Measurements from ENCODE around the gene NBAS. TPM values are rescaled to one million over a fixed set of nuclear protein-coding genes. Genes with fewer than 3 reads are reported as not detected.

Gene NBAS
- total and polyA plus RNA-seq, 7 donors = 19.5 to 52.8 (median 27.0) TPM

DNA sequence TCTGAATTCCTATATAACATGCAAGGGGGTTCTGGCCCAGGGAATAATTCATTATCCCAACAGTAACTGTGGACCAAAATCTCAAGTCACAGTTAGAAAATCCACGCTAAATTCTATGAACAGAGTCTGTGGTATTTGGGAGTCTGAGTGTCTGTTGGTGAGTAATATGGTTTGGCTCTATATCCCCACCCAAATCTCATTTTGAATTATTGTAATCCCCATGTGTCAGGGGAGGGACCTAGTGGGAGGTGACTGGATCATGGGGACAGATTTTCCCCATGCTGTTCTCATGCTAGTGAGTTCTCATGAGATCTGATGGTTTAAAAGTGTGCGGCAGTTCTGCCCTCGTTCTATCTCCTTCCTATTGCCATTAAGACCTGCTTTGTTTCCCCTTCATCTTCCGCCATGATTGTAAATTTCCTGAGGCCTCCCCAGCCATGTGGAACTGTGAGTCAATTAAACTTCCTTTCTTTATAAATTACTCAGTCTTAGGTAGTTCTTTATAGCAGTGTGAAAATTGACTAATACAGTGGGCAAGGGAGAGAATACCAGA lies 68.3 kb downstream of the NBAS start:
- TF ChIP-seq, protein P1, sequence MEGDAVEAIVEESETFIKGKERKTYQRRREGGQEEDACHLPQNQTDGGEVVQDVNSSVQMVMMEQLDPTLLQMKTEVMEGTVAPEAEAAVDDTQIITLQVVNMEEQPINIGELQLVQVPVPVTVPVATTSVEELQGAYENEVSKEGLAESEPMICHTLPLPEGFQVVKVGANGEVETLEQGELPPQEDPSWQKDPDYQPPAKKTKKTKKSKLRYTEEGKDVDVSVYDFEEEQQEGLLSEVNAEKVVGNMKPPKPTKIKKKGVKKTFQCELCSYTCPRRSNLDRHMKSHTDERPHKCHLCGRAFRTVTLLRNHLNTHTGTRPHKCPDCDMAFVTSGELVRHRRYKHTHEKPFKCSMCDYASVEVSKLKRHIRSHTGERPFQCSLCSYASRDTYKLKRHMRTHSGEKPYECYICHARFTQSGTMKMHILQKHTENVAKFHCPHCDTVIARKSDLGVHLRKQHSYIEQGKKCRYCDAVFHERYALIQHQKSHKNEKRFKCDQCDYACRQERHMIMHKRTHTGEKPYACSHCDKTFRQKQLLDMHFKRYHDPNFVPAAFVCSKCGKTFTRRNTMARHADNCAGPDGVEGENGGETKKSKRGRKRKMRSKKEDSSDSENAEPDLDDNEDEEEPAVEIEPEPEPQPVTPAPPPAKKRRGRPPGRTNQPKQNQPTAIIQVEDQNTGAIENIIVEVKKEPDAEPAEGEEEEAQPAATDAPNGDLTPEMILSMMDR (IDR thresholded peaks at IDR 0.05) = no peak
- Histone ChIP-seq H3K27ac (no peak overlapping the region), H3K9me3 (no peaks in the 10 kb centered on the region), H3K4me1 (no peaks in the 10 kb centered on the region), H3K4me3 (no peak overlapping the region), H3K27me3 (ENCODE audit: insufficient read depth in 3 of 3, low read length in 2 of 3) (no peaks in the 10 kb centered on the region), H3K36me3 (ENCODE audit: insufficient read depth in 1 of 2, low read depth in 1 of 2) (peaks cover 0 to 15% of the 10 kb centered on the region in 2 donors)
- DNase-seq = no peak
- ATAC-seq = no peak
- WGBS, 3 donors = 85 to 92% (median 92%) methylated on average over 4 of the region's 4 CpGs
- intact Hi-C loops (cut with DNase I) = no loop called here

DNA sequence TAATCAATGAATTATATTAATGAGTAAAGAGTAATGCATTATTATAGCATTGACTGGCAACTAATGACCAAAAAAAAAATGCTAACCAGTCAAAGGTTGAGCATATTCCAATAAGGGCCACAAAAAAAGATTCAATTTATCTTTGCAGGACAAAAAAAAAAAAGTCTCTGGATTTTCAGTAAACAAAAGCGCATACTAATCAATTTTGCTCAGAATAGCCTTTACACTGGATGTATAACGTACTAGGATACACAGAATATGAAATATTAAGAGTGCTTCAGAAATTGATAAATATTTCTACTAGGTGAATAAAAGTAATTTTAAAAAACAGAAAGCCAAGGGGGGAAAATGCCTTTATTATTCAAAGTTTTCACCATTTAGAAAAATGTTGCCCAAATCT lies 74.4 kb downstream of the NBAS start:
- Histone ChIP-seq H3K27ac (no peak overlapping the region), H3K36me3 (ENCODE audit: insufficient read depth in 1 of 2, low read depth in 1 of 2) (peaks cover 0 to 61% of the 10 kb centered on the region in 2 donors), H3K4me3 (no peak overlapping the region), H3K9me3 (no peaks in the 10 kb centered on the region), H3K27me3 (ENCODE audit: insufficient read depth in 3 of 3, low read length in 2 of 3) (no peaks in the 10 kb centered on the region), H3K4me1 (no peaks in the 10 kb centered on the region)
- ATAC-seq = no peak
- TF ChIP-seq, protein P1 (IDR thresholded peaks at IDR 0.05) = no peak
- intact Hi-C loops (cut with DNase I) = no loop called here
- 98 to 100% (median 99%) methylated on average over 2 of the region's 2 CpGs for WGBS, 3 donors
- no peak for DNase-seq

DNA sequence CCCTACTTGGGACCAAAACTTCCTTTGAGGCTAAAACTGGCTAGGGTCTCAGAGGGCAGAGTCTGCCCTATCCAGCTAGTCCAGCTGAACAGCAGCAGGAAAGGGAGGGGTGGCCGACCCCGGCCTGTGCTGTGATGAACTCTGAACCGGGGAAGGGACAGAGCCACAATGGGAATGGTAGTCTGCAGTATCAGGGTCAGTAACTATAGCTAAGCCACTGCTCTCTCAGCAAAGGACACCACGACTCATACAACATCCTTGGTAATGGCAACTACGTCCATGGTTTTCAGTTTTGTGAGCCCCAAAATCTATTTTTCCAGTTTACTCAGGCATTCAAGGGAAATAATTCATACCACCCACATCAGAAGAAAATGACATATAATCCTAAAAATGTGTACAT lies 75.2 kb downstream of the NBAS start:
- DNase-seq (no peak), ATAC-seq (no peak)
- H3K27me3 ChIP-seq (ENCODE audit: insufficient read depth in 3 of 3, low read length in 2 of 3) = no peaks in the 10 kb centered on the region
- H3K36me3 ChIP-seq (ENCODE audit: insufficient read depth in 1 of 2, low read depth in 1 of 2) = peaks cover 0 to 66% of the 10 kb centered on the region in 2 donors
- no peaks in the 10 kb centered on the region for H3K4me1 ChIP-seq
- H3K9me3 ChIP-seq = no peaks in the 10 kb centered on the region
- TF ChIP-seq, protein P1 (IDR thresholded peaks at IDR 0.05) = no peak
- WGBS, 3 donors = 90 to 96% (median 92%) methylated on average over 5 of the region's 5 CpGs
- no peak overlapping the region for H3K27ac ChIP-seq
- intact Hi-C loops (cut with DNase I) = no loop called here
- H3K4me3 ChIP-seq = no peak overlapping the region

DNA sequence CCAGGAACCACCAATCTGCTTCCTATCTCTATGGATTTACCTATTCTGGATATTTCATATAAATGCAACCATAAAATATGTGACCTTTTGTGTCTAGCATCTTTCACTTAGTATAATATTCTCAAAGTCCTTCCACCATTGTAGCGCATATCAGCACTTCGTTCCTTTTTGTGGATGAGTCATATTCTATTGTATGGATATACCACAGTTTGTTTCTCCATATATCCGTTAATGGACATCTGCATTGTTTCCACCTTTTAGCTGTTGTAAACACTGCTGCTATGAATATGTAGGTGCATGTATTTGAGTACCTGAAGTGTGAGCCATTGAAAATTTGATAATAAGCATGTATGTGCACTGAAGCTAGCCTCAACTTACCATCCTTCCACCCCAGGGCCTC lies 80.1 kb downstream of the NBAS start:
- H3K27me3 ChIP-seq (ENCODE audit: insufficient read depth in 3 of 3, low read length in 2 of 3) = no peaks in the 10 kb centered on the region
- DNase-seq (no peak), ATAC-seq (no peak)
- 98 to 100% (median 99%) methylated on average over 3 of the region's 3 CpGs for WGBS, 3 donors
- H3K9me3 ChIP-seq = no peaks in the 10 kb centered on the region
- no peak overlapping the region for H3K4me3 ChIP-seq
- peaks cover 0 to 51% of the 10 kb centered on the region in 2 donors for H3K36me3 ChIP-seq (ENCODE audit: insufficient read depth in 1 of 2, low read depth in 1 of 2)
- no peaks in the 10 kb centered on the region for H3K4me1 ChIP-seq
- H3K27ac ChIP-seq = no peak overlapping the region
- TF ChIP-seq, protein P1 (IDR thresholded peaks at IDR 0.05) = no peak
- intact Hi-C loops (cut with DNase I) = no loop called here

DNA sequence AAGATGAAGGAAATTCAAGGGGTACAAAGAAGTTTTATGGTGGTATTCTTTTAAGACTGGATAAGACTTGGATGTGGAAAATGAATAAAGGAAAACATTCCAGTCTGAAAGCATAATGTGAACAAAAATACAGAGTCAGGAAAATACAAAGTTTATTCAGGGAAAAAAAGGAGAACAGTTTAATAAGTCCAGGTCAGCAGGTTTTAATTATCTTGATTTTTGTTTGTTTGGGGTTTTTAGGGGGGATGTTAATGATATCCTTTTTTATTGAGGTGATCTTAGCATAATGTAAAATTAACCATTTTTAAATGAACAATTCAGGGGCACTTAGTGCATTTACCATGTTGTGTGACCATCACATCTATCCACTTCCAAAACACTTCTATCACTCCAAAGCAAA lies 80.6 kb downstream of the NBAS start:
- no peak overlapping the region for H3K4me3 ChIP-seq
- peaks cover 0 to 51% of the 10 kb centered on the region in 2 donors for H3K36me3 ChIP-seq (ENCODE audit: insufficient read depth in 1 of 2, low read depth in 1 of 2)
- DNase-seq = no peak
- TF ChIP-seq, protein P1 (IDR thresholded peaks at IDR 0.05) = no peak
- no peaks in the 10 kb centered on the region for H3K4me1 ChIP-seq
- H3K9me3 ChIP-seq = no peaks in the 10 kb centered on the region
- no peak for ATAC-seq
- no peak overlapping the region for H3K27ac ChIP-seq
- H3K27me3 ChIP-seq (ENCODE audit: insufficient read depth in 3 of 3, low read length in 2 of 3) = no peaks in the 10 kb centered on the region
- intact Hi-C loops (cut with DNase I) = no loop called here

Data from psoas muscle (tissue), 8 donors.